OCI-LY1 (cell line): ENCODE data around the gene CITED1.

ENCODE experiments used
- H2AFZ ChIP-seq: fragments of 200-600 bp; sonication (generic), shearing (Covaris generic); 2 replicates; pipeline ENCODE4 v1.6.0; 2014; ENCODE audit warnings: antibody characterized with exemption, mild to moderate bottlenecking, low read length
- H3F3A ChIP-seq: fragments of 200-600 bp; sonication (generic), shearing (Covaris generic); 2 replicates; pipeline ENCODE4 v1.6.0; 2014; ENCODE audit warnings: mild to moderate bottlenecking, antibody characterized with exemption, low read length, moderate library complexity; ENCODE audit not compliant: insufficient read depth
- H3K27ac ChIP-seq: fragments of 200-600 bp; sonication (generic); 2 replicates; pipeline ENCODE4 v1.5.1; 2014; ENCODE audit warnings: low read length, mixed run types, mild to moderate bottlenecking, low read depth; ENCODE audit not compliant: poor library complexity, severe bottlenecking
- H3K27me3 ChIP-seq: fragments of 200-600 bp; sonication (generic); 2 replicates; pipeline ENCODE4 v1.6.0; 2014; ENCODE audit warnings: antibody characterized with exemption, mild to moderate bottlenecking, low read length, moderate library complexity; ENCODE audit not compliant: insufficient read depth
- H3K36me3 ChIP-seq: fragments of 200-600 bp; sonication (generic); 2 replicates; pipeline ENCODE4 v1.6.1; 2014; ENCODE audit warnings: mild to moderate bottlenecking, antibody characterized with exemption, low read length, moderate library complexity, mixed read lengths; ENCODE audit not compliant: insufficient read depth
- H3K4me1 ChIP-seq: fragments of 200-600 bp; sonication (generic); 2 replicates; pipeline ENCODE4 v1.5.1; 2014; ENCODE audit warnings: mild to moderate bottlenecking, low read length, moderate library complexity; ENCODE audit not compliant: insufficient read depth, severe bottlenecking
- H3K4me2 ChIP-seq: fragments of 200-600 bp; sonication (generic), shearing (Covaris generic); 2 replicates; pipeline ENCODE4 v1.6.1; 2014; ENCODE audit warnings: low read length
- H3K4me3 ChIP-seq: fragments of 200-600 bp; sonication (generic); 2 replicates; pipeline ENCODE4 v1.5.1; 2014; ENCODE audit warnings: low read length, low read depth, mild to moderate bottlenecking, mixed read lengths; ENCODE audit not compliant: poor library complexity, severe bottlenecking
- H3K79me2 ChIP-seq: fragments of 200-600 bp; shearing (Covaris generic); 2 replicates; pipeline ENCODE4 v1.6.1; 2016; ENCODE audit warnings: mixed run types, low read length, mixed read lengths; ENCODE audit not compliant: insufficient read depth
- H3K9ac ChIP-seq: fragments of 200-600 bp; sonication (generic), shearing (Covaris generic); 2 replicates; pipeline ENCODE4 v1.6.1; 2014; ENCODE audit warnings: mild to moderate bottlenecking, low read length, mixed read lengths
- H3K9me2 ChIP-seq: fragments of 200-600 bp; sonication (generic), shearing (Covaris generic); 2 replicates; pipeline ENCODE4 v1.6.1; 2014; ENCODE audit warnings: low read depth, mild to moderate bottlenecking, low read length, mixed read lengths
- H3K9me3 ChIP-seq: fragments of 200-600 bp; shearing (Covaris generic); 2 replicates; pipeline ENCODE4 v1.6.1; 2014; ENCODE audit warnings: low read length, mixed read lengths
- H4K20me1 ChIP-seq: fragments of 200-600 bp; sonication (generic), shearing (Covaris generic); 2 replicates; pipeline ENCODE4 v1.6.0; 2016; ENCODE audit warnings: mild to moderate bottlenecking, low read length; ENCODE audit not compliant: insufficient read depth
- EZH2 ChIP-seq: fragments of 200-600 bp; sonication (generic), shearing (Covaris generic); IDR thresholded peaks from 2 replicates; pipeline ENCODE4 v1.8.0; 2017; ENCODE audit warnings: borderline replicate concordance, mixed run types, mild to moderate bottlenecking, antibody characterized with exemption, low read length, moderate library complexity, mixed read lengths
- TF ChIP-seq, protein P1 (sequence below): fragments of 200-600 bp; sonication (generic), shearing (Covaris generic); IDR thresholded peaks from 2 replicates; pipeline ENCODE4 v1.5.1; 2017; ENCODE audit warnings: mild to moderate bottlenecking, antibody characterized with exemption, low read length, moderate library complexity, mixed read lengths

The CITED1 gene

DNA sequence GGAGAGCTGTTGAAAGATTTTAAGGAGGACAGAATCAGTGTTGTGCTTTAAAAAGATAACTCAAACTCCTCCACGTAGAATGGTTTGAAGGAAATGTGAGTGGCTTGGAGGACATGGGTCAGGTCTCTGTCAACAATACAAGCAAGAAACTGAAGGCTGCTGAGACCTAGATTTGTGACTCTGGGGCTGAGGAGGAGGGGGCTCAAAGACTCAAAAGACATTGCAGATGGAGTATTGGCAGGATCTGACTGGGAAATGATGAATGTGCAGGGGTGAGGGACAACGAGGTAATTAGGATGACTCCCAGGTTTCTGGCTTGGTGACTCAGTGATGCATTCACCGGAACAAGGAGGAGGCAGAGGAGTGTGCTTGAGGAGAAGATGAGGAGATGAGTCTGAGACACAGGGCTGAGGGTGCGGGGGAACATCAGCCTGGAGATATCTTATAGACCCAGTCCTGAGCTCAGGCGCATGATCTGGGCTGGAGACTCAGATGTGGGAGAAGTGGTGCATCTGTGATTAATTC, 25.3 kb downstream of the CITED1 start:
- Histone ChIP-seq H3K36me3 (peaks cover 14% of the 10 kb centered on the region), H3F3A (no peaks in the 10 kb centered on the region), H3K4me2 (no peak overlapping the region), H3K4me3 (no peak overlapping the region), H3K27me3 (no peaks in the 10 kb centered on the region), H3K79me2 (peaks cover 12% of the 10 kb centered on the region), H3K4me1 (peaks cover 8% of the 10 kb centered on the region), H4K20me1 (no peaks in the 10 kb centered on the region), H3K9me3 (no peaks in the 10 kb centered on the region), H3K9ac (no peak overlapping the region), H3K27ac (no peak overlapping the region), H2AFZ (no peak overlapping the region), H3K9me2 (no peaks in the 10 kb centered on the region)
- TF ChIP-seq EZH2, result no peak
- TF ChIP-seq, protein P1, sequence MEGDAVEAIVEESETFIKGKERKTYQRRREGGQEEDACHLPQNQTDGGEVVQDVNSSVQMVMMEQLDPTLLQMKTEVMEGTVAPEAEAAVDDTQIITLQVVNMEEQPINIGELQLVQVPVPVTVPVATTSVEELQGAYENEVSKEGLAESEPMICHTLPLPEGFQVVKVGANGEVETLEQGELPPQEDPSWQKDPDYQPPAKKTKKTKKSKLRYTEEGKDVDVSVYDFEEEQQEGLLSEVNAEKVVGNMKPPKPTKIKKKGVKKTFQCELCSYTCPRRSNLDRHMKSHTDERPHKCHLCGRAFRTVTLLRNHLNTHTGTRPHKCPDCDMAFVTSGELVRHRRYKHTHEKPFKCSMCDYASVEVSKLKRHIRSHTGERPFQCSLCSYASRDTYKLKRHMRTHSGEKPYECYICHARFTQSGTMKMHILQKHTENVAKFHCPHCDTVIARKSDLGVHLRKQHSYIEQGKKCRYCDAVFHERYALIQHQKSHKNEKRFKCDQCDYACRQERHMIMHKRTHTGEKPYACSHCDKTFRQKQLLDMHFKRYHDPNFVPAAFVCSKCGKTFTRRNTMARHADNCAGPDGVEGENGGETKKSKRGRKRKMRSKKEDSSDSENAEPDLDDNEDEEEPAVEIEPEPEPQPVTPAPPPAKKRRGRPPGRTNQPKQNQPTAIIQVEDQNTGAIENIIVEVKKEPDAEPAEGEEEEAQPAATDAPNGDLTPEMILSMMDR, result no peak

DNA sequence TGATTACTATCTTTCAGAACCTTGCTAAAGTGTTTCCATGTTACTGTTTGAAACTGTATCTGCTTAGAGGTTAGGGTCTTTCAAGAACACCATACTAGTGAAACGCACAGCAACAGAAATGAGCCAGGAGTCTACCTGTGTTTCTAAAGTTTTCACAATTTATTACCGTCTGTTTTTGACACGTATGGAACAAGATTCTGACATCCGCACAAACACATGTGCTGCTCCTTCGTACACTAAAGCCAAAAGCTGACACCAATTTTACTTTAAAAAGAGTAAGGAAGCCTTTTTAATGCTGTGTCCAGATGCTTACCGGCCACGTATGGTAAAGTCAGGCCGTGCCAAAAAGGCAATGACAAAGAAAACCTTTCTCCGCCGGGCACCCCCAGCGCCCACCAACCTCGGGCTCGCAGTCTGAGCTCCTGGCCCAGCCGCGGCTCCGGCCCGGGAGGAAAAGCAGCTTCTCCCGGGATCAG, 29.2 kb downstream of the CITED1 start:
- no peaks in the 10 kb centered on the region for H4K20me1 ChIP-seq
- H3K79me2 ChIP-seq, result peaks cover 12% of the 10 kb centered on the region
- TF ChIP-seq, protein P1, result no peak
- no peak for TF ChIP-seq EZH2

DNA sequence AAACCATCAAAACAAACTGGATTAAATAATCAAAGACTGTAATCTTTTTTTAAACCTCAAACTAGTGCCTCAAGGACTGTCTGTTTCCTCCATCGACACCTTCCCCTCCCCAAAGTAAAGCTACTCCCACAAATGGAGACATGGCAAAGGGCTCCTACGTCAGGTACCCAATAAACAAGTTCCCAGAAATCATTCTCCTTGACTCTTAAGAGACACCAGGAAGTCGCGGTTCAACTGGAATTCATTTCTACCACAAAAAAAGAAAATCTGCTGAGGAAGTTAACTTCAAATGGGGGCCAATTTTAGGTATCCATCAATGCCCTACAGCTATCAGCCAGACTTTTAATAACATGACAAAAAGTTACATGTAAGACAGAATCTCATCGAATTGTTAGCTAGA, 31.2 kb downstream of the CITED1 start:
- Histone ChIP-seq H3F3A (no peaks in the 10 kb centered on the region), H2AFZ (no peak overlapping the region), H3K4me3 (peak overlapping the region; percentile 99), H3K27ac (no peak overlapping the region), H3K4me2 (peak overlapping the region; percentile 77; the same call in 1 of the 2 replicates), H3K36me3 (peaks cover 71% of the 10 kb centered on the region), H3K27me3 (no peaks in the 10 kb centered on the region), H3K9me2 (no peaks in the 10 kb centered on the region), H3K9me3 (no peaks in the 10 kb centered on the region), H3K4me1 (peaks cover 24% of the 10 kb centered on the region), H4K20me1 (no peaks in the 10 kb centered on the region), H3K79me2 (peaks cover 12% of the 10 kb centered on the region), H3K9ac (no peak overlapping the region)
- no peak for TF ChIP-seq EZH2
- TF ChIP-seq, protein P1, result no peak

More for the DNA sequence above, 29.2 kb downstream of the CITED1 start:
- H3F3A ChIP-seq, result no peaks in the 10 kb centered on the region
- peaks cover 53% of the 10 kb centered on the region for H3K36me3 ChIP-seq
- peak overlapping the region; percentile 77 for H3K4me2 ChIP-seq
- H3K4me3 ChIP-seq, result peak overlapping the region; percentile 99
- peaks cover 24% of the 10 kb centered on the region for H3K4me1 ChIP-seq
- peak overlapping the region; percentile 99 for H3K9ac ChIP-seq
- no peaks in the 10 kb centered on the region for H3K27me3 ChIP-seq
- H3K9me2 ChIP-seq, result no peaks in the 10 kb centered on the region
- peak overlapping the region; percentile 78 for H3K27ac ChIP-seq
- H2AFZ ChIP-seq, result no peak overlapping the region
- H3K9me3 ChIP-seq, result no peaks in the 10 kb centered on the region
